ENCODE measurements around the gene KBTBD12. TPM values are rescaled to one million over a fixed set of nuclear protein-coding genes. Genes with fewer than 3 reads are reported as not detected.
A peak's percentile ranks its signal among the peaks of the same experiment; 100 is the strongest.

Gene KBTBD12
- total RNA-seq, 1 donor = under 0.01 TPM

DNA sequence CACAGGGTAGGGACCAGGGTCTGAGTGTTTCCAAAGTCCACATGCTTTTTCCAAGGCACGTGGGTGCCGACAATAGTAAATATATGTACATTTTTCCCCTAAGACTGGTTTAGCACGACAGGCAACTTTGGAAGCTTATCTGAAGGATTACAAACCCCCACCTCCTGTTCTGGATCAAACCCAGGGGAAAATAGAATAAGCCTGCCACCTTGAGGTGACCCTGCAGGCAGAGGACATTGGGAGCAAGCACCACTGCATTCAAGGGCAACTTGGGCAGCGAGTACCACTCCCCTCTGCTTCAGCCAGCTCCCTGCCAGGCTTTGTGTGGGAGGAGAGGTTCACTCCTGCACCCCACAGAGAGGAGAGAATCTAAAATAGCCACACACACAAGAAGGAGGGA is 44.8 kb downstream of the KBTBD12 start:
- TF ChIP-seq, protein P1, sequence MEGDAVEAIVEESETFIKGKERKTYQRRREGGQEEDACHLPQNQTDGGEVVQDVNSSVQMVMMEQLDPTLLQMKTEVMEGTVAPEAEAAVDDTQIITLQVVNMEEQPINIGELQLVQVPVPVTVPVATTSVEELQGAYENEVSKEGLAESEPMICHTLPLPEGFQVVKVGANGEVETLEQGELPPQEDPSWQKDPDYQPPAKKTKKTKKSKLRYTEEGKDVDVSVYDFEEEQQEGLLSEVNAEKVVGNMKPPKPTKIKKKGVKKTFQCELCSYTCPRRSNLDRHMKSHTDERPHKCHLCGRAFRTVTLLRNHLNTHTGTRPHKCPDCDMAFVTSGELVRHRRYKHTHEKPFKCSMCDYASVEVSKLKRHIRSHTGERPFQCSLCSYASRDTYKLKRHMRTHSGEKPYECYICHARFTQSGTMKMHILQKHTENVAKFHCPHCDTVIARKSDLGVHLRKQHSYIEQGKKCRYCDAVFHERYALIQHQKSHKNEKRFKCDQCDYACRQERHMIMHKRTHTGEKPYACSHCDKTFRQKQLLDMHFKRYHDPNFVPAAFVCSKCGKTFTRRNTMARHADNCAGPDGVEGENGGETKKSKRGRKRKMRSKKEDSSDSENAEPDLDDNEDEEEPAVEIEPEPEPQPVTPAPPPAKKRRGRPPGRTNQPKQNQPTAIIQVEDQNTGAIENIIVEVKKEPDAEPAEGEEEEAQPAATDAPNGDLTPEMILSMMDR (IDR thresholded peaks at IDR 0.05; ENCODE audit: insufficient read depth, low read length) = peak; percentile 36
- H3K4me3 ChIP-seq (ENCODE audit: low read depth, low read length) = no peak overlapping the region
- no peak for DNase-seq (ENCODE audit: low read depth)

DNA sequence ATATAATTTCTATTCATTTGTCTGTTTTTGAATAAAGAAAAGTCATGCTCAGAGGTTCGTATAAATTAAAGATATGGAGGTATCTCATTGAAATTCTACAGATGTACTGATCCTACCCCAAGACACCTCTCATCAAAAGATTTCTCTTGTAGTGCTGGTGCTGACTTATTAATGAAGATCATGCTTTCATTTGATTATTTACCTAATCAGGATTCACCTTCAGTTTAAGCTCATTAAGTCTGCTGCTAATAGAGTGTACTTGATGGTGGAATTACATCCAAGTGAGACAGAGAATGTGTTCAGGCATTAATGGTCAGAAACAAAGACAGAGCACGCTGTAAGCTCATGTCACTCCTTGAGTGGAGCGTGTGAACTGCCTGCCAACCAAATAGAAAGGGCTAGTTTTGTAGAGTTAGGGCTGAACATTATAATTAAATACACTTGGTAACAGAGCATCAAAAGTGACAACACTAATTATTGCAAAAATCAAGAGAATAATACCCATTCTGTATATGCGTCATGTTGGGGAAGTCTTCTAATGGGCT is 45.5 kb downstream of the KBTBD12 start:
- DNase-seq (ENCODE audit: low read depth) = no peak
- no peak overlapping the region for H3K4me3 ChIP-seq (ENCODE audit: low read depth, low read length)
- TF ChIP-seq, protein P1 (IDR thresholded peaks at IDR 0.05; ENCODE audit: insufficient read depth, low read length) = no peak

DNA sequence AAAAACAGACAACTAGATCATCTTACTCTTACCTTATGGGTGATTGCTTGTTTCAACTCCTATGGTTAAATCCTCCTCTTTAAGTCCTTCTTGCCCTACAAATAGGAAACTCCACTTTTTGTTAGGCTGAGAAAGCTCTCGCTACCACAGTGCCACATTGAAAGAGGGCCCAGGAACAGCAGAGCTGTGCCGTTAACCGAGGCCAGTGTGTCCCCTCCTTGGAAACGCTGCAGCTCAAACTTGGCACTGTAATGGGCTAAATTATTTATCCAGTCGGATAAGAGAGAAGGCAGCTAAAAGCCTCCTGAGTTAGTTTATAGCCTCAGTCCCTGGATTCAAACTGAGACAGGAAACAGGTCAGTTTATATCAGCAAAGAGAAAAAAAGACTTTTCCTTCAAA is 46.1 kb downstream of the KBTBD12 start:
- H3K4me3 ChIP-seq (ENCODE audit: low read depth, low read length) = no peak overlapping the region
- TF ChIP-seq, protein P1 (IDR thresholded peaks at IDR 0.05; ENCODE audit: insufficient read depth, low read length) = no peak
- no peak for DNase-seq (ENCODE audit: low read depth)

DNA sequence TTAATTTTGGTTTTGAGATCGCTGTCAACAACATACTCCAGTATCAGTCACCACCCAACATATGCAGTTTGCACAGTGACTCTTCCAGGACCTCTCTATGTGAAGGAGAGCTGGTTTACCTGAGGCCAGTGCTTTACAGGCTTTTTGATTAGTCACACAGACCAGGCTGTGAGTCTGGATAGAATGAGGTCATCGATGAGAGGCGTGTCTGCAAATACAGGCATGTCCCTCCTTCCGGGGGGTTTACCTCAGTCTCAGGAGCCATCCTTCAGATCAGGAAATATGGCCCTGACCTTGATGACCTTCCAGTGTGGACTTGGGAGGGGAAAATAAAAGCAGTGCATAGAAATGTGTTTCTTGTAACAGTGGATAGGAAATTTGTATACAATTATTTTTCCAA is 46.9 kb downstream of the KBTBD12 start:
- DNase-seq (ENCODE audit: low read depth) = no peak
- TF ChIP-seq, protein P1 (IDR thresholded peaks at IDR 0.05; ENCODE audit: insufficient read depth, low read length) = no peak
- no peak overlapping the region for H3K4me3 ChIP-seq (ENCODE audit: low read depth, low read length)

DNA sequence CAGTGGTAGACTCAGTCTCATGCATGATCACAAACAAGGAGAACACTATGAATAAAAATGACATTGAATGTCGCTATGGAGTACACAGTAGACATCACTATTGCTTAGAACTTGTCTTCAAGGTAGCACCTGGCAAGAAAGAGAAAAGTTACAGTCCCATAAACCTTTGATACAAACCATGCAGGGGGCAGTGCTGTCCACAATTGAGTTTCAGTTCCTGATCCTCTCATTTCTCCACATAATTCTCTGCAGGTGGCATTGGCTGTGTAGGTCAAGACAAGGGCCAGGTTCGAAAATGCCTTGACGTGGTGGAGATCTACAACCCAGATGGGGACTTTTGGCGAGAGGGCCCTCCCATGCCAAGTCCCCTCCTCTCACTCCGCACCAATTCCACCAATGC is 47.9 kb downstream of the KBTBD12 start:
- DNase-seq (ENCODE audit: low read depth) = no peak
- H3K4me3 ChIP-seq (ENCODE audit: low read depth, low read length) = no peak overlapping the region
- TF ChIP-seq, protein P1 (IDR thresholded peaks at IDR 0.05; ENCODE audit: insufficient read depth, low read length) = no peak

DNA sequence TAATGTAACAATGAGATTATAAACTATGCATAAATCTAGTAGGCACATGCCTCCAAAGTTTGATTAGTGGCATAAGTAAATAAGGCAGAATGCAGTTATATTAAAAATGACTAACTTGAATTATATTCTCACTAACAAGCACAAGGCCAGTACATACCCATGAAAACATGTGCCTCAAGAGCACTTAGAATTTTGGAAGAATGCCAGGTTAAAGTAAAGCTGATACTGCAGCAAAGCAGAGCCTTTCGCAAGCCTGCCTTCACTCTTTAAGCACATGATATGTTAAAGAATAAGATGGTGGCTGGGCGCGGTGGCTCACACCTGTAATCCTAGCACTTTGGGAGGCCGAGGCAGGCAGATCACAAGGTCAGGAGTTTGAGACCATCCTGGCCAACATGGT is 49.0 kb downstream of the KBTBD12 start:
- peak; percentile 28 for DNase-seq (ENCODE audit: low read depth)
- TF ChIP-seq, protein P1 (IDR thresholded peaks at IDR 0.05; ENCODE audit: insufficient read depth, low read length) = no peak
- H3K4me3 ChIP-seq (ENCODE audit: low read depth, low read length) = no peak overlapping the region

DNA sequence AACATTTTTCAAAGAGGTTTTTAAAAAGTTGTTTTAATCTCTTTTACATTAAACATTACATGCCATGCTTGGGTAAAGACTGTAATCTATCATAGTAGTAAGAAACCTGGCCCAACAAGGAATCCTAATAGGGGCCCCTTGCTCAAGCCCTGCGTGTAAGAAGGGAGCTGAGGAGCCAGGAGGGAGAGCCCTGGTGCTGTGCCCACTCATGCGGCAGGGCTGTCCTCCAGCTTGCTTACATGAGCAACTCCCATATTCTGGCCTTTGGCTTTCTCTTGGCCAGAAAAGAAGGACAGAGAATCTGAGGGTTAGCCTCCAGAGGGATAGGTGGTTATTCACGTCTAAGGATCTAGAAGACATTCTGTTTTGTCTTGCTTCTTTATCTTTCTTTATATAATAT is 49.8 kb downstream of the KBTBD12 start:
- peak; percentile 53 for DNase-seq (ENCODE audit: low read depth)
- TF ChIP-seq, protein P1 (IDR thresholded peaks at IDR 0.05; ENCODE audit: insufficient read depth, low read length) = no peak

More for the DNA sequence above, 49.8 kb downstream of the KBTBD12 start:
- H3K4me3 ChIP-seq (ENCODE audit: low read depth, low read length) = no peak overlapping the region
